GM21360 (cell line): ENCODE measurements around the gene PELI1.

Experiments used
- ATAC-seq: cut with Tn5 transposase; IDR thresholded peaks from one replicate; pipeline ENCODE4 v1.9.1; 2021; ENCODE audit warnings: mild to moderate bottlenecking, moderate library complexity; ENCODE audit not compliant: unreplicated experiment

PELI1 gene

GRCh38 chr2:64157792-64158191 lies 13.6 kb upstream of the PELI1 start:
- ATAC-seq = no peak

GRCh38 chr2:64153811-64154210 lies 9.6 kb upstream of the PELI1 start:
- no peak for ATAC-seq

GRCh38 chr2:64151476-64151875 lies 7.3 kb upstream of the PELI1 start:
- ATAC-seq = no peak

- no peak for ATAC-seq
Observed at GRCh38 chr2:64145714-64146113, 1.5 kb upstream of the PELI1 start.

GRCh38 chr2:64145119-64145518 lies 899 bp upstream of the PELI1 start:
- ATAC-seq = no peak

- peak; percentile 8 for ATAC-seq
Observed at GRCh38 chr2:64143169-64144056, 807 bp downstream of the PELI1 start.

GRCh38 chr2:64142741-64143168 lies 1.5 kb downstream of the PELI1 start:
- no peak for ATAC-seq

- no peak for ATAC-seq
Observed at GRCh38 chr2:64141674-64142405, 2.4 kb downstream of the PELI1 start.

- ATAC-seq = no peak
Observed at GRCh38 chr2:64140665-64141200, 3.5 kb downstream of the PELI1 start.

- ATAC-seq = no peak
Observed at GRCh38 chr2:64139956-64140355, 4.3 kb downstream of the PELI1 start.

GRCh38 chr2:64137996-64138395 lies 6.2 kb downstream of the PELI1 start:
- ATAC-seq = no peak

- ATAC-seq = no peak
Observed at GRCh38 chr2:64137567-64137966, 6.7 kb downstream of the PELI1 start.

- ATAC-seq = no peak
Observed at GRCh38 chr2:64135421-64135820, 8.8 kb downstream of the PELI1 start.

GRCh38 chr2:64134813-64135212 lies 9.4 kb downstream of the PELI1 start:
- no peak for ATAC-seq

- ATAC-seq = no peak
Observed at GRCh38 chr2:64133828-64134227, 10.4 kb downstream of the PELI1 start.

- ATAC-seq = no peak
Observed at GRCh38 chr2:64133354-64133753, 10.9 kb downstream of the PELI1 start.

GRCh38 chr2:64130333-64130732 lies 13.9 kb downstream of the PELI1 start:
- ATAC-seq = no peak

- no peak for ATAC-seq
Observed at GRCh38 chr2:64128943-64129391, 15.3 kb downstream of the PELI1 start.

GRCh38 chr2:64128406-64128805 lies 15.8 kb downstream of the PELI1 start:
- ATAC-seq = no peak

- no peak for ATAC-seq
Observed at GRCh38 chr2:64127119-64127518, 17.1 kb downstream of the PELI1 start.

- no peak for ATAC-seq
Observed at GRCh38 chr2:64126601-64127000, 17.6 kb downstream of the PELI1 start.

- ATAC-seq = no peak
Observed at GRCh38 chr2:64124571-64124970, 19.6 kb downstream of the PELI1 start.
